Small intestine (tissue), 4 donors: Measurements from ENCODE around the gene SLFN12. TPM values are rescaled to one million over a fixed set of nuclear protein-coding genes. Genes with fewer than 3 reads are reported as not detected.

ENCODE experiments used
- polyA plus RNA-seq, 4 donors: library from polyadenylated mRNA; stranded (reverse) in 3 of 4; unstranded in 1 of 4; fragments of 200-250 nt in 3 of 4; fragments of 120-200 nt in 1 of 4; gene quantifications; one replicate each; pipeline versions ENCODE4 v1.2.1 to v1.2.3, GENCODE V29; 2013
- donor health status: healthy with polysubstance abuse.
- donor health status: Bipolar disorder and iron deficiency.
- donor health status: healthy.

The SLFN12 gene
- polyA plus RNA-seq, 4 donors, result 0.76 to 3.8 (median 1.7) TPM

Other genes with a start within 250 kb of the SLFN12 start
- under 1 TPM in 1 of 4 donors, not detected in 3; 0.22 TPM for gene SLC35G3, start 238.1 kb downstream of the SLFN12 start, polyA plus RNA-seq
- 1 to 10 TPM; 2.4 to 5.8 (median 3.0) TPM for gene SLFN5, start 189.4 kb downstream of the SLFN12 start, polyA plus RNA-seq
- 1 to 10 TPM in 3 of 4 donors, under 1 TPM in 1; 0.22 to 3.8 (median 3.1) TPM for gene SLFN11, start 58.9 kb downstream of the SLFN12 start, polyA plus RNA-seq
- gene SLFN13, start 16.3 kb upstream of the SLFN12 start, polyA plus RNA-seq, result 1 to 10 TPM in 2 of 4 donors, under 1 TPM in 2; 0.67 to 2.4 (median 1.1) TPM
- under 1 TPM in 2 of 4 donors, not detected in 2; 0.34 to 0.83 TPM for gene SLFN12L, start 105.2 kb upstream of the SLFN12 start, polyA plus RNA-seq
- gene SLFN14, start 128.3 kb upstream of the SLFN12 start, polyA plus RNA-seq, result under 1 TPM in 1 of 4 donors, not detected in 3; 0.07 TPM
- 1 to 10 TPM; 2.9 to 7.4 (median 3.4) TPM for gene PEX12, start 146.1 kb upstream of the SLFN12 start, polyA plus RNA-seq
- gene AP2B1, start 154.8 kb upstream of the SLFN12 start, polyA plus RNA-seq, result 10 to 100 TPM; 28.9 to 82.2 (median 45.4) TPM